ENCODE measurements around the gene CTAG1B.

Gene CTAG1B

GRCh38 chrX:154607370-154607769 lies 11.7 kb downstream of the CTAG1B start:
- no peaks in the 10 kb centered on the region for H3K79me2 ChIP-seq (ENCODE audit: insufficient read depth, low read length)
- no peak overlapping the region for H3K4me2 ChIP-seq (ENCODE audit: insufficient read depth, low read length)
- no peaks in the 10 kb centered on the region for H3K4me1 ChIP-seq (ENCODE audit: insufficient read depth, low read length)
- no peaks in the 10 kb centered on the region for H3K36me3 ChIP-seq (ENCODE audit: insufficient read depth, low read length)
- no peak overlapping the region for H2AFZ ChIP-seq (ENCODE audit: low read depth, low read length)
- ATAC-seq (ENCODE audit: insufficient read depth, low read depth), result no peak
- H3K27me3 ChIP-seq (ENCODE audit: insufficient read depth, low read length, poor library complexity), result no peaks in the 10 kb centered on the region
- no peaks in the 10 kb centered on the region for H3K9me3 ChIP-seq (ENCODE audit: insufficient read depth, low read length, severe bottlenecking)
- no peak overlapping the region for H3K4me3 ChIP-seq (ENCODE audit: low read depth in 1 of 2, low read length in 2 of 2)
- no peak overlapping the region for H3K9ac ChIP-seq (ENCODE audit: low read depth, low read length)
- TF ChIP-seq, protein P1, sequence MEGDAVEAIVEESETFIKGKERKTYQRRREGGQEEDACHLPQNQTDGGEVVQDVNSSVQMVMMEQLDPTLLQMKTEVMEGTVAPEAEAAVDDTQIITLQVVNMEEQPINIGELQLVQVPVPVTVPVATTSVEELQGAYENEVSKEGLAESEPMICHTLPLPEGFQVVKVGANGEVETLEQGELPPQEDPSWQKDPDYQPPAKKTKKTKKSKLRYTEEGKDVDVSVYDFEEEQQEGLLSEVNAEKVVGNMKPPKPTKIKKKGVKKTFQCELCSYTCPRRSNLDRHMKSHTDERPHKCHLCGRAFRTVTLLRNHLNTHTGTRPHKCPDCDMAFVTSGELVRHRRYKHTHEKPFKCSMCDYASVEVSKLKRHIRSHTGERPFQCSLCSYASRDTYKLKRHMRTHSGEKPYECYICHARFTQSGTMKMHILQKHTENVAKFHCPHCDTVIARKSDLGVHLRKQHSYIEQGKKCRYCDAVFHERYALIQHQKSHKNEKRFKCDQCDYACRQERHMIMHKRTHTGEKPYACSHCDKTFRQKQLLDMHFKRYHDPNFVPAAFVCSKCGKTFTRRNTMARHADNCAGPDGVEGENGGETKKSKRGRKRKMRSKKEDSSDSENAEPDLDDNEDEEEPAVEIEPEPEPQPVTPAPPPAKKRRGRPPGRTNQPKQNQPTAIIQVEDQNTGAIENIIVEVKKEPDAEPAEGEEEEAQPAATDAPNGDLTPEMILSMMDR (IDR thresholded peaks at IDR 0.05; ENCODE audit: borderline replicate concordance, extremely low read depth, low read length, poor library complexity, severe bottlenecking), result no peak
- no peak for TF ChIP-seq EZH2 (IDR thresholded peaks at IDR 0.05; ENCODE audit: borderline replicate concordance, low read depth, low read length, severe bottlenecking)
- DNase-seq, result no peak
- no peaks in the 10 kb centered on the region for H4K20me1 ChIP-seq (ENCODE audit: insufficient read depth, low read length)
- no peak overlapping the region for H3K27ac ChIP-seq (ENCODE audit: low read length)

- Histone ChIP-seq H3K9me3 (ENCODE audit: insufficient read depth, low read length, severe bottlenecking) (no peaks in the 10 kb centered on the region), H3K4me2 (ENCODE audit: insufficient read depth, low read length) (no peak overlapping the region), H3K4me3 (ENCODE audit: low read depth in 1 of 2, low read length in 2 of 2) (no peak overlapping the region), H3K36me3 (ENCODE audit: insufficient read depth, low read length) (no peaks in the 10 kb centered on the region), H3K9ac (ENCODE audit: low read depth, low read length) (no peak overlapping the region), H4K20me1 (ENCODE audit: insufficient read depth, low read length) (no peaks in the 10 kb centered on the region), H3K4me1 (ENCODE audit: insufficient read depth, low read length) (no peaks in the 10 kb centered on the region), H3K27me3 (ENCODE audit: insufficient read depth, low read length, poor library complexity) (no peaks in the 10 kb centered on the region), H3K79me2 (ENCODE audit: insufficient read depth, low read length) (no peaks in the 10 kb centered on the region), H2AFZ (ENCODE audit: low read depth, low read length) (no peak overlapping the region), H3K27ac (ENCODE audit: low read length) (no peak overlapping the region)
- DNase-seq (no peak), ATAC-seq (ENCODE audit: insufficient read depth, low read depth) (no peak)
- TF ChIP-seq, protein P1 (IDR thresholded peaks at IDR 0.05; ENCODE audit: borderline replicate concordance, extremely low read depth, low read length, poor library complexity, severe bottlenecking), result no peak
- TF ChIP-seq EZH2 (IDR thresholded peaks at IDR 0.05; ENCODE audit: borderline replicate concordance, low read depth, low read length, severe bottlenecking), result no peak
Observed at GRCh38 chrX:154605566-154605965, 13.5 kb downstream of the CTAG1B start.

DNA sequence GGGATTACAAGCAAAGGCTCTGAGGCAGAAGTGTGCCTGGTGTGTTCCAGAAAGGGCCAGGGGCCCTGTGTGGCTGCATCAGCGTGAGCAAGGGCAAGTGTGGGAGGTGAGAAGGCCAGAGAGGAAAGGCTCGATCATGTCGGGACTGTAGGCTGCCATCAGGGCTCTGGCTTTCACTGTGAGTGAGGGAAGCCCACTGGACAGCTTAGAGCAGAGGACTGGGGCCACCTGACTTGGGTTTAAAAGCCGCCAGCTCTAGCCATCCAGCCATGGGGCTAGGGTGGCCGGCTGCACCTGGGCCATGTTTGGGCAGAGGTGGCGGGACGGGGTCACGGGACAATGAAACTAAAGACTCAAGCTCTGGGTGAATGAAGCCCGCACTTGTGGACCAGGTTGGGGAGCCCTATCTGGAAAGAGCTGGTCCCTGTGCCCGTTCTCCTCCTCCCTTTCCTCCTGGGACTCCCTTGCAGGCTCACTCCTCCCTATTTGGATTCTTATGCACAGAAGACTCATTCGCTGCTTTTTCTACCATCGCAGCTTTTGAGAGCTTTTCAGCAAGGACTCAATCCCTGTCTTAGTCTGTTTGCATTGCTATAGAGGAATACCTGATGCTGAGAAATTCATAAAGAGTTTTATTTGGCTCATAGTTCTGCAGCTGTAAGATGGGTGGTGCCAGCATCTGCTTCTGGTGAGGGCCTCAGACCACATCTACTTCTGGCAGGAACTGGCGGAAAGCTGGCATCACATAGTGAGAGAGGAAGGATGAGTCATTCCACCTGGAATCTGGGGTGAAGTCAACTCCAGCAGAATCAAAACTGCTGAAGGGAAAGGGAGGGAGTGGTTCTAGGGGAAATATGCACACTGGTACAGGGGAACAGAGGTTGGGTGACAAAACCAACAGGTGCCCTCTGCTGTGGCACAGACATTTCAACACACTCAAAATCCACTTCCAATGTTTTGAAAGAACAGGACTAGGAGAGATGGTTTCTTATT lies 15.3 kb downstream of the CTAG1B start:
- Histone ChIP-seq H3K4me1 (ENCODE audit: insufficient read depth, low read length) (0 out of 2 replicates have a peak, but pooled peaks cover 2% of the 10 kb centered on the region), H3K36me3 (ENCODE audit: insufficient read depth, low read length) (no peaks in the 10 kb centered on the region), H3K9me3 (ENCODE audit: insufficient read depth, low read length, severe bottlenecking) (no peaks in the 10 kb centered on the region), H3K27ac (ENCODE audit: low read length) (no peak overlapping the region), H3K79me2 (ENCODE audit: insufficient read depth, low read length) (no peaks in the 10 kb centered on the region), H3K27me3 (ENCODE audit: insufficient read depth, low read length, poor library complexity) (no peaks in the 10 kb centered on the region), H4K20me1 (ENCODE audit: insufficient read depth, low read length) (no peaks in the 10 kb centered on the region), H3K9ac (ENCODE audit: low read depth, low read length) (no peak overlapping the region), H3K4me2 (ENCODE audit: insufficient read depth, low read length) (no peak overlapping the region), H3K4me3 (ENCODE audit: low read depth in 1 of 2, low read length in 2 of 2) (no peak overlapping the region), H2AFZ (ENCODE audit: low read depth, low read length) (no peak overlapping the region)
- no peak for TF ChIP-seq EZH2 (IDR thresholded peaks at IDR 0.05; ENCODE audit: borderline replicate concordance, low read depth, low read length, severe bottlenecking)
- TF ChIP-seq, protein P1 (IDR thresholded peaks at IDR 0.05; ENCODE audit: borderline replicate concordance, extremely low read depth, low read length, poor library complexity, severe bottlenecking), result no peak
- DNase-seq, result no peak
- ATAC-seq (ENCODE audit: insufficient read depth, low read depth), result no peak
